Measurements from ENCODE around the gene ALOX12. TPM values are rescaled to one million over a fixed set of nuclear protein-coding genes. Genes with fewer than 3 reads are reported as not detected.

ALOX12 gene
- total RNA-seq, 4 donors from 2014 or later, result 0.17 TPM; not detected in 3

DNA sequence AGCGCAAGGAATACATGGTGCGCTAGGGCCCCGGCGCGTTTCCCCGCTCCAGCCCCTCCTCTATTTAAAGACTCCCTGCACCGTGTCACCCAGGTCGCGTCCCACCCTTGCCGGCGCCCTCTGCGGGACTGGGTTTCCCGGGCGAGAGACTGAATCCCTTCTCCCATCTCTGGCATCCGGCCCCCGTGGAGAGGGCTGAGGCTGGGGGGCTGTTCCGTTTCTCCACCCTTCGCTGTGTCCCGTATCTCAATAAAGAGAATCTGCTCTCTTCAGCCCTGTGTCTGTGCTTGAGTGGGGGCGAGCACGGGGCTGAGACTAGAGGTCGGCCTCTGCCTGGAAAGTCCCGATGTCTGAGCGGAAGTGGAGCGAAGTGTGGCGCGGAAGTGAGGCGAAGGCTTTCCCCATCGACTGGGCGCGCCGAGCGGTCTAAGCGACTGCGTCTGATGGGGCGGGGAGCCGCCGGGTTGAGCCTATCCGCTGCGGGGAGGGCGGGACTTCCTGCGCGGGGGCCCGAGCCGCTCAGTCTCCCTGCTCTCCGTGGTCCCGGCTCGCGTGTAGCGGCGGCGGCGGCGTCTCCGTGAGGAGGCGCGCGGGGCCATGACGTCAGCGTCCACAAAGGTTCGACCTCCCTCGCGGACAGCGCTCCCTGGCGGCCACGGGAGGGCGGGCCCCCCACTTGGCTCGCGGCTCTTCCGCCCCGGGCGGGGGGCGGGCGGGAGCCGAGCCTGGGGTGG is 18.6 kb downstream of the ALOX12 start:
- Histone ChIP-seq H3K9me3 (no peaks in the 10 kb centered on the region), H3K27me3 (no peaks in the 10 kb centered on the region), H3K4me3 (peak overlapping the region; percentile 71 to 94 (median 90)), H3K4me1 (peaks cover 66 to 85% (median 77%) of the 10 kb centered on the region in 4 donors), H3K36me3 (peaks cover 0 to 23% (median 16%) of the 10 kb centered on the region in 4 donors), H3K27ac (replicated peaks in 1 of 4) (peak overlapping the region; percentile 92 to 98 (median 95))
- DNase-seq (ENCODE audit: extremely low spot score), result peak; percentile 99
- intact Hi-C loops (cut with DNase I), result no loop called here
- TF ChIP-seq POLR2A (IDR thresholded peaks at IDR 0.05; ENCODE audit: low read depth), result peak; percentile 79
- peak; percentile 51 for TF ChIP-seq EP300 (IDR thresholded peaks at IDR 0.05)
- TF ChIP-seq POLR2AphosphoS5 (IDR thresholded peaks at IDR 0.05), result peak; percentile 94 to 96
- TF ChIP-seq, protein P1, sequence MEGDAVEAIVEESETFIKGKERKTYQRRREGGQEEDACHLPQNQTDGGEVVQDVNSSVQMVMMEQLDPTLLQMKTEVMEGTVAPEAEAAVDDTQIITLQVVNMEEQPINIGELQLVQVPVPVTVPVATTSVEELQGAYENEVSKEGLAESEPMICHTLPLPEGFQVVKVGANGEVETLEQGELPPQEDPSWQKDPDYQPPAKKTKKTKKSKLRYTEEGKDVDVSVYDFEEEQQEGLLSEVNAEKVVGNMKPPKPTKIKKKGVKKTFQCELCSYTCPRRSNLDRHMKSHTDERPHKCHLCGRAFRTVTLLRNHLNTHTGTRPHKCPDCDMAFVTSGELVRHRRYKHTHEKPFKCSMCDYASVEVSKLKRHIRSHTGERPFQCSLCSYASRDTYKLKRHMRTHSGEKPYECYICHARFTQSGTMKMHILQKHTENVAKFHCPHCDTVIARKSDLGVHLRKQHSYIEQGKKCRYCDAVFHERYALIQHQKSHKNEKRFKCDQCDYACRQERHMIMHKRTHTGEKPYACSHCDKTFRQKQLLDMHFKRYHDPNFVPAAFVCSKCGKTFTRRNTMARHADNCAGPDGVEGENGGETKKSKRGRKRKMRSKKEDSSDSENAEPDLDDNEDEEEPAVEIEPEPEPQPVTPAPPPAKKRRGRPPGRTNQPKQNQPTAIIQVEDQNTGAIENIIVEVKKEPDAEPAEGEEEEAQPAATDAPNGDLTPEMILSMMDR (IDR thresholded peaks at IDR 0.05), result peak; percentile 61 to 91 (median 84)
- 0% methylated on average over 10 of the region's 75 CpGs for WGBS

DNA sequence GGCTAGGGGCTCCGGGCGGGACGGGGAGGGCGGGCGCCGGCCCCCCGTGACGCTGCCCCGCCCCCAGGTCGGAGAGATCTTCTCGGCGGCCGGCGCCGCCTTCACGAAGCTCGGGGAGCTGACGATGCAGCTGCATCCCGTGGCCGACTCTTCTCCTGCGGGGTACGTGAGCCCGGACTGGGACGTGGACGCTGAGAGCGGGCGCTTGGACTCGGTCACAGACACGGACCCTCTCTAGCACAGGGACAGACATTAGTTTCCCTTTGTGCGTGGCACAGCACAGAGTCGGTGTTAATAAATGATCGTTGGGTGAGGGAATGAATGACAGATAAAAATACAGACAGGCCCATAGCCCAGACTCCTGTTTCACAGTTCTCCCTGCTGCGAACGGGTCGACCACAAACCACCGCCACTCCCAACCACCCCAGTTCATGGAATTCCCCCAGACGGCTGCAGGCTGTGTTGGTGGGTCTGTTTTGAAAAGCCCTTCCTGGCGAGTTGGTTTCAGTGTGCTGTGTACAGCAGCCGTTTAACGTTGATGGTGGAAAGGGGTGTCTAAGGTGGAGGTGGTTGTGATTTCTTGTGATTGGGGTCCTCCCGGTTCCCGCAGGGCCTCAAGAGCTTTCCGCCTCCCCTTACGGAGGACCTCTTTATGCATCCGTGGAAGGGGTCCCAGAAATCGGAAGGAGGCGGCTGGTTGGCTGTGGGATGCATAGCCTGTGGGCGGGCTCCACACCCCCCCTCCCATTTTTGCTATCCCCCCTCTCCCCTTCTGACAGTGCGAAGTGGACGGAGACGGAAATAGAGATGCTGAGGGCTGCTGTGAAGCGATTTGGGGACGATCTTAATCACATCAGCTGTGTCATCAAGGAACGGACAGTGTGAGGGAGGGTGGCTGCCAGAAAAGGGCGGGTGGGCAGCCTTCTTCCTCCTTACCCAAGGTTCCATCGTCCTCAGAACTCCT is 19.4 kb downstream of the ALOX12 start:
- DNase-seq (ENCODE audit: extremely low spot score), result no peak
- Histone ChIP-seq H3K4me1 (peaks cover 69 to 83% (median 73%) of the 10 kb centered on the region in 4 donors), H3K36me3 (peaks cover 0 to 16% (median 11%) of the 10 kb centered on the region in 4 donors)

DNA sequence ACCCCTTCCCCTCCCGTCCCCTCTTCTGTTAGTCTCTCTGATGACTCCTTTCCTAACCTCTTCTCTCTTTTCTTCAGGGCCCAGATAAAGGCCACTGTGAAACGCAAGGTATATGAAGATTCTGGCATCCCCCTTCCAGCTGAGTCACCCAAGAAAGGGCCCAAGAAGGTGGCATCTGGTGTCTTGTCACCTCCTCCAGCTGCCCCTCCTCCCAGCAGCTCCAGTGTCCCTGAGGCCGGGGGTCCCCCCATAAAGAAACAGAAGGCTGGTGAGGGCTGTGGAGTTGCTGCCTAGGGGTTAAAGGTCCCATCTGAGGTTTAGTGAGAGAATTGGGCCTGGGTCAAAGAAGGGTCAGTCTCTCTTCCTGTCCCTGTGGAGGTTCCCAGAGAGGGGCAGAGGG is 20.6 kb downstream of the ALOX12 start:
- no peak overlapping the region for H3K4me3 ChIP-seq
- intact Hi-C loops (cut with DNase I), result no loop called here
- H3K4me1 ChIP-seq, result peaks cover 64 to 83% (median 69%) of the 10 kb centered on the region in 4 donors
- no peak for DNase-seq (ENCODE audit: extremely low spot score)
- WGBS, result 89% methylated on average over 2 of the region's 3 CpGs
- H3K27ac ChIP-seq (replicated peaks in 1 of 4), result peak overlapping the region; percentile 92 to 98 (median 95)
- peaks cover 0 to 16% (median 11%) of the 10 kb centered on the region in 4 donors for H3K36me3 ChIP-seq
- no peaks in the 10 kb centered on the region for H3K9me3 ChIP-seq
- peaks cover 0 to 5% (median 0%) of the 10 kb centered on the region in 4 donors for H3K27me3 ChIP-seq
- no peak for TF ChIP-seq POLR2A (IDR thresholded peaks at IDR 0.05; ENCODE audit: low read depth)
- no peak for TF ChIP-seq EP300 (IDR thresholded peaks at IDR 0.05)
- TF ChIP-seq POLR2AphosphoS5 (IDR thresholded peaks at IDR 0.05), result no peak
- TF ChIP-seq, protein P1 (IDR thresholded peaks at IDR 0.05), result no peak

More for the DNA sequence above, 19.4 kb downstream of the ALOX12 start:
- TF ChIP-seq POLR2A (IDR thresholded peaks at IDR 0.05; ENCODE audit: low read depth) (peak; percentile 68), POLR2AphosphoS5 (IDR thresholded peaks at IDR 0.05) (peak; percentile 47 to 66)
- TF ChIP-seq, protein P1 (IDR thresholded peaks at IDR 0.05), result no peak
- Histone ChIP-seq H3K4me3 (peak overlapping the region; percentile 71 to 94 (median 90)), H3K27me3 (no peaks in the 10 kb centered on the region), H3K27ac (replicated peaks in 1 of 4) (peak overlapping the region; percentile 92 to 98 (median 95)), H3K9me3 (no peaks in the 10 kb centered on the region)
- WGBS, result 17% methylated on average over 31 of the region's 56 CpGs
- intact Hi-C loops (cut with DNase I), result no loop called here

DNA sequence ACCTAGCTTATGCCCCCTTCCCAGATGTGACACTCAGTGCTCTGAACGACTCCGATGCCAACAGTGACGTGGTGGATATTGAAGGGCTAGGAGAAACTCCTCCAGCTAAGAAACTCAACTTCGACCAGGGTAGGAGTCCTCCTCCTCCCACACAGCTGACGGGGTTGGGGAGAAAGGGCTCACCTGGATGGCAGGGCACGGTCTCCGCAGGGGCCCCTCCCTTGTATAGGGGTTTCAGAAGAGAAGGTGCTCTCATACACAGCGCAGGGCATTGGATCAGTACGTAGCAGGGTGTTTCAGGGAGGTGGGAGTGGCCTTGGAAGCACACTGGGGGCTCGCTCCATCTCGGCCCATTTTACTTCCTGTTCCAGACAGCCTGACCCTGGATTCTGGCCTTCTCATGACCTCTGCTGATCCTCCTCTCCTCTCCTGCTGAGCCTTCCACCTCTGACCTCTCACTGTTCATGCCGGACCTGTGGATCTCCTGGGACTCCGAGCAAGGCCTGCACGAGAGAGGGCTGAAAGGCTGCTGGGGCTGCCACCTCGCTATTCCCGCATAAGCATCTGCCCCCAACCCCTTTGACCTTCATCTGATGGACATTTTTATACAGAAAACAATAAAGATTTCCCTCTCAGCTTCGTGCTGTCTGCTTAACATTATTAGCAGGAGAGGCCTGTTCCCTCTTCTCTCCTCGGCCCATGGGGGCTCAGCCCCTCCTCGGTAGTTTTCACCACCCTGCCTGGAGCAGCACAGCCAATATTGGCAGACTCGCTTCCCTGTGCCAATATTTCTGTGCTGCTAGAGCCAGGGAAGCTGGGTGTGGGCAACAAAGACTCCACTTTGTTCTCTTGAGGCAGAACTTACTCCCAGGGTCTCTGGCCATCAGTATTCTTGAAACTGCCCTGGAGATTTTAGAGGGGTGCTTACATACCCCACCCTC is 21.3 kb downstream of the ALOX12 start:
- TF ChIP-seq, protein P1 (IDR thresholded peaks at IDR 0.05), result no peak
- TF ChIP-seq POLR2A (IDR thresholded peaks at IDR 0.05; ENCODE audit: low read depth) (no peak), EP300 (IDR thresholded peaks at IDR 0.05) (no peak), POLR2AphosphoS5 (IDR thresholded peaks at IDR 0.05) (no peak)
- peaks cover 0 to 16% (median 11%) of the 10 kb centered on the region in 4 donors for H3K36me3 ChIP-seq
- H3K27ac ChIP-seq (replicated peaks in 1 of 4), result peak overlapping the region; percentile 92 to 98 (median 95)
- H3K27me3 ChIP-seq, result peaks cover 0 to 6% (median 5%) of the 10 kb centered on the region in 4 donors
- WGBS, result 84% methylated on average over 19 of the region's 20 CpGs
- intact Hi-C loops (cut with DNase I), result no loop called here
- H3K4me3 ChIP-seq, result peak overlapping the region in 2 of 4 donors; percentile 70 to 77
- H3K4me1 ChIP-seq, result peaks cover 67 to 85% (median 72%) of the 10 kb centered on the region in 4 donors
- no peaks in the 10 kb centered on the region for H3K9me3 ChIP-seq
- no peak for DNase-seq (ENCODE audit: extremely low spot score)

Measured in esophagus muscularis mucosa (tissue), 4 donors.